H7 (cell line): Measurements from ENCODE around the gene CD247. TPM values are rescaled to one million over a fixed set of nuclear protein-coding genes. Genes with fewer than 3 reads are reported as not detected.

Experiments
- DNase-seq: peaks from one replicate; pipeline ENCODE4 v3.0.0; 2012
- H3K27me3 ChIP-seq: 2 replicates; pipeline ENCODE4 v1.6.0; 2011; ENCODE audit warnings: mild to moderate bottlenecking, low read length; ENCODE audit not compliant: control insufficient read depth, insufficient read depth
- H3K36me3 ChIP-seq: replicated peaks from 2 replicates; pipeline ENCODE4 v1.5.1; 2011; ENCODE audit warnings: low read length; ENCODE audit not compliant: control insufficient read depth, insufficient read depth
- H3K4me3 ChIP-seq: 2 replicates; pipeline ENCODE4 v1.5.1; 2011; ENCODE audit warnings: low read depth, mild to moderate bottlenecking, control low read depth, low read length, moderate library complexity; ENCODE audit not compliant: insufficient read depth
- total RNA-seq: library from RNA; depleted of rRNA; stranded (reverse); fragments of >200 nt; shearing (Covaris generic); gene quantifications from 2 replicates; pipeline ENCODE4 v1.2.3, GENCODE V29; 2014

CD247 gene
- total RNA-seq, 1 experiment from 2014 or later: 0.83 TPM

DNA sequence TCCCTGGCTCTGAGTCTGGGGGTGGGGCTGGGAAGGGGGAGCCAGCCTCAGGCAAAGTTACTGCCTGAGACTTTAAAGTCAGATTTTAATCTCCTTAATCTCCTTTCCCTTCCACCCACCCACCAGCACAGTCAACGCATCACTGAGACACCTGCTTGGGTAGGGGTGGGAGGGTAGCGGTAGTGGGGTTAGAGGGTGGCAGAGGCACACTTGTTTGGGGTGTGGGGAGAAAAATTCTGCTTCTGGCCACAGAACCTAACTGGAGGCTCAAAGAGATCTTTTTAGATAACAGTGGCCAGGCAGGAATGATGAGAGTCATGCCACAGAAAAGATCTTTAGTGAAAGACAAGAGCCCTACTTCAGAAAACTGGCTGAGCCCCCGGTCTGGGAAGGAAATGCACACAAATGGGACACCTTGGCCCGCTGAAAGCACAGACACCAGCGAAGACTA is 44.1 kb downstream of the CD247 start:
- no peak overlapping the region for H3K4me3 ChIP-seq
- no peaks in the 10 kb centered on the region for H3K36me3 ChIP-seq
- no peak for DNase-seq
- no peaks in the 10 kb centered on the region for H3K27me3 ChIP-seq

- no peak for DNase-seq
- no peaks in the 10 kb centered on the region for H3K27me3 ChIP-seq
- H3K36me3 ChIP-seq: no peaks in the 10 kb centered on the region
- H3K4me3 ChIP-seq: no peak overlapping the region
Observed at GRCh38 chr1:167473761-167474160, 44.6 kb downstream of the CD247 start.

DNA sequence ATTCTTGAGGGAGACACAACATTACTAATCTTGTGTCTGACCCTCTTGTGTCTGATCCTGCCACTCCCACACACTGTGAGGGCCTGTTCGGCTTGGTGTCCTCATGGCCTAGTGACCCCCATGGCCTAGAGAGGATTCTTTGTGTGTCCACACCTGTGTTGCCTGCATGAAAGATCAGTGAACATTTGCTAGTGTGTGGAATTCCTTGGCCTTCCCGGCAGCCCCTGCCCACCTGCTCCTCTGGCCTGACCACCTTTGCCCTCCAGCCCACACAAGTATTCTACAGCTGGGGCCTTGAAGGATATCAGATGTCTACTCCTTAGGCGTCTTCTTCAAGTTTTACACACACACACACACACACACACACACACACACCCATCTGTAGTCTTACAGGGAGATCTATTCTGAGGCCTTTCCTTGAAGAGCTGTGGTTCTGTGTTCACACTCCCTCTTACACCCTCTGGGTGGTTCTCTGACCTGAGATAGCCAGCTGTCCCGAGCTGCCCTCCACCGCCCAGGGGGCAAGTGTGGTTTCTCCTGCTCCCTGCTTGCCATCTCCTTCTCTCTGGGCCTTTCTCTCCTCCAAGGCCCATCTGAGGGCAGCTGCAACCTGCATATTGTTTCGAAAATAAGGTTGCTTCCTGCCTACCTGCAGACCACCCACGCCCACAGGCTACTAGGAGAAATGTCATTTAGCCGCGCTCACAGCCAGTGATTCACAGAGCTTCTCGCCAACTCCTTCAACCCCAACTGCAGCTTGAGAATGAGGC is 45.4 kb downstream of the CD247 start:
- Histone ChIP-seq H3K36me3 (no peaks in the 10 kb centered on the region), H3K27me3 (no peaks in the 10 kb centered on the region), H3K4me3 (no peak overlapping the region)
- no peak for DNase-seq

GRCh38 chr1:167471568-167471967 is 46.8 kb downstream of the CD247 start:
- H3K4me3 ChIP-seq: no peak overlapping the region

GRCh38 chr1:167469280-167469965 is 48.9 kb downstream of the CD247 start:
- Histone ChIP-seq H3K4me3 (no peak overlapping the region), H3K27me3 (no peaks in the 10 kb centered on the region), H3K36me3 (no peaks in the 10 kb centered on the region)
- no peak for DNase-seq

More at GRCh38 chr1:167471568-167471967, 46.8 kb downstream of the CD247 start:
- no peak for DNase-seq
- Histone ChIP-seq H3K27me3 (no peaks in the 10 kb centered on the region), H3K36me3 (no peaks in the 10 kb centered on the region)

DNA sequence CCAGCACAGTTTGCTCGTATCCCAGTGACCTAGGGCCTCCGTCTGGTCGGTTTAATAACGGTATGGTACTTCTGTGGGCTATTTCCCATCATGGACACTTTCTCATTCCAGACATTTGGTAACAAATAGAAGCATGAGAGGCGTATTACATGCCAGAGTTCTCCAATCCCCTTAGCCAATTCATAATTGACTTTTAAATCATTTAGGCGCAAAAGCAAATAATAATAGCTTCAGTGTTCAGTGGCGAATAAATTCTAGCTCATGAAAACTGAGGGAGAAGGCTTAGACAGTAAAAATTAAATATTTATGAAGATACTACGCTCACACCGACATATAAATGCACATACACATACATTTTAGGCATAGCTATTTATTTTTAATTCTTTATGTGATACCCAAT is 50.6 kb downstream of the CD247 start:
- no peak for DNase-seq
- Histone ChIP-seq H3K36me3 (no peaks in the 10 kb centered on the region), H3K4me3 (no peak overlapping the region)

GRCh38 chr1:167467126-167467710 is 51.1 kb downstream of the CD247 start:
- Histone ChIP-seq H3K4me3 (no peak overlapping the region), H3K36me3 (no peaks in the 10 kb centered on the region), H3K27me3 (no peaks in the 10 kb centered on the region)
- DNase-seq: peak; percentile 68

More for the DNA sequence above, 50.6 kb downstream of the CD247 start:
- no peaks in the 10 kb centered on the region for H3K27me3 ChIP-seq

DNA sequence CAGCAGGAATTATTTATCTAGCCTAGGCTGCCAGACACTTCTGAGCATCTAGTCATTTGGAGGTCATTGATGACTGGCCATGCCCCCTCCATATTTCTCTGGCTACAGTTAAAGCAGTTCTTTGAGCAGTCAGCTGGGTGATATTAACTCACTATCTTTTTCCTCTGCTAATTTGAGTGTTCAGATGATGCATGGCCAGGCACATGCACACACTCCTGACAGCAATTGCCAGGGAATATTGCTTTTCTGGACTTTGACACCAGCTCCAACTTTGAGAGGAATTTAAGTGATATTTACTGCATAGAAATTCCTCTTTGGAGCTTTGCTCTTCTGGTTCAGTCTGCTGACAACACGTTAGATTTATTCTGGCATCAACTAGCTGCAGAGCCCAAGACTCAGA is 52.6 kb downstream of the CD247 start:
- no peak overlapping the region for H3K4me3 ChIP-seq
- H3K27me3 ChIP-seq: no peaks in the 10 kb centered on the region
- no peaks in the 10 kb centered on the region for H3K36me3 ChIP-seq
- DNase-seq: no peak

DNA sequence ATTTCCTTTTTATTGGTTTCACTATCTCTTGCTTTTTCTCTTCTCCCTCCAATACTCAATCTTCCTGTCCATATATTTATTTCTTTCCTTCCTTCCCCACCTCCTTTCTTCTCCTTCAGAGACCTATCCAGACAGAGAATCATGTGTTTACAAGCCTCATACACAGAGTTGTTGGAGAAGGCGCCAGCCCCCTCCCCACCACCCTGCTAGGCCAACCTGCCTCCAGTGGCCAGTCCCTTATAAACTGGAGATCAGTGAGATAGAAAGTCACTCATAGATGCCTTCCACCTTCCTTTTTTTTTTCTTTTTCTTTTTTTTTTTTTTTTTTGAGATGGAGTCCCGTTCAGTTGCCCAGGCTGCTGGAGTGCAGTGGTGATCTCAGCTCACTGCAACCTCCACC is 53.3 kb downstream of the CD247 start:
- no peak for DNase-seq
- Histone ChIP-seq H3K4me3 (no peak overlapping the region), H3K36me3 (no peaks in the 10 kb centered on the region), H3K27me3 (no peaks in the 10 kb centered on the region)

DNA sequence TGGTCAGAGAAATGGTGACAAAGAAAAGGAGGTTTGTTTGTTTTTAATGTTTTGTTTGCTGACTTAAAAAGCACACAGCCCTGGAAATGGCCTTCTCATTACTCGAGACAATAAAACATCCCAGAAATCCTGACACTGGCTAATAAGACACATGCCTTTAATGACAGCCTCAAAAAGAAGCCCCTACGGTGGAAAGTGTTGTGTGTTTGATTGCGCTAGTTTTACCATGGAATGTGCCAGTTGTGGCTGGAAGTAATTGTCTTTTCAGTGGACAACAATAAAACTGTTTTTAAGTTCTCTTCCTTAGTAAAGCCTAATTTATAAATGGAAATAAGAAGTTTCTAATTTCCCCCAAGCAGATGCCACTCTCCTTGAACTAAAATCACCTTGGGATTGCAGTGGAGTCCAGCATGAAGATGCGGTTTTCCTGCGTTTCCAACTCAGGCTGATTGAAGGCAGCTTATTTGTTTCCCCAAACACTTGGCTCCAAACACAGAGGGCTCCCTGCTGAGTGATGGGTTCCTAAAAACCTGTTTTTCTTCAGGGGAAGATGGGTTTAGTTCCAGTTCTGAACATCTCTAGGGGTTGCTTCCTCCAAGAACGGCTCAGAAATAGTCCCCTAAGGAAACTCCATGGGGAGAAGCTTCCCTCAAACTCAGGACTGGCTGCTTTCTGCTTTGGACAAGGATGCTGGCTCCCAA is 54.3 kb downstream of the CD247 start:
- Histone ChIP-seq H3K36me3 (no peaks in the 10 kb centered on the region), H3K27me3 (no peaks in the 10 kb centered on the region), H3K4me3 (no peak overlapping the region)
- DNase-seq: no peak

DNA sequence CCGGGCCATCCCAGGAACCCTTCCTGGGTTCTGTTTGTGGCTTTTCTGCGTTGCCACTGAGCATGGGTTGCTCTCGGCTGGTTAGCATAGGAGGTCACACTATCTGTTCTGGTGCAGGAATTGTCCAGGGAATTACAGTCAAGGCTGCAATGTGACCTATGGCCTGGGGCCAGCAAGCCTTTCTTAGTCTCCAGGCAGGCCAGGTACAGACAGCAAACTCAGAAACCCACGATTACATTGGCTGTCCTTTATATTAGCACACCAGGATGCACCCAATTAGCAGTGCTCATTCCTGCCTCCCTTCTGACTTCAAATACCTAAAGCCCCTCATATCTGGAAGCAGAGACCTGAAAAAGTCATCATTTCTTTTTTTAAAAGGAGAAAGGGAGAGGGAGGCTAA is 55.2 kb downstream of the CD247 start:
- Histone ChIP-seq H3K27me3 (no peaks in the 10 kb centered on the region; the same call in 1 of the 2 replicates), H3K4me3 (no peak overlapping the region), H3K36me3 (no peaks in the 10 kb centered on the region)
- no peak for DNase-seq

- H3K27me3 ChIP-seq: peaks cover 2% of the 10 kb centered on the region
Observed at GRCh38 chr1:167462341-167462740, 56.0 kb downstream of the CD247 start.

GRCh38 chr1:167460836-167461235 is 57.5 kb downstream of the CD247 start:
- no peak for DNase-seq
- H3K4me3 ChIP-seq: no peak overlapping the region
- peaks cover 16% of the 10 kb centered on the region for H3K27me3 ChIP-seq
- H3K36me3 ChIP-seq: no peaks in the 10 kb centered on the region

More at GRCh38 chr1:167462341-167462740, 56.0 kb downstream of the CD247 start:
- Histone ChIP-seq H3K4me3 (no peak overlapping the region), H3K36me3 (no peaks in the 10 kb centered on the region)
- no peak for DNase-seq

GRCh38 chr1:167457936-167458584 is 60.3 kb downstream of the CD247 start:
- Histone ChIP-seq H3K27me3 (peaks cover 38% of the 10 kb centered on the region), H3K4me3 (no peak overlapping the region), H3K36me3 (no peaks in the 10 kb centered on the region)
- peak; percentile 67 for DNase-seq
